Measurements from ENCODE around the gene ROGDI.

- TF ChIP-seq CTCF (IDR thresholded peaks at IDR 0.05) (no peak), EZH2phosphoT487 (IDR thresholded peaks at IDR 0.05) (no peak), EZH2 (IDR thresholded peaks at IDR 0.05) (no peak)
Observed at GRCh38 chr16:4754865-4755264, 47.6 kb downstream of the ROGDI start.
